HCT116 (cell line): ENCODE measurements around the gene AKAP9. TPM values are rescaled to one million over a fixed set of nuclear protein-coding genes. Genes with fewer than 3 reads are reported as not detected.

Experiments used
- ATAC-seq: fragments of 200-7000 bp; cut with Tn5 transposase; 2 replicates; pipeline ENCODE4 v1.9.1; 2020; ENCODE audit warnings: mild to moderate bottlenecking, moderate library complexity
- BruUV-seq: library from RNA; stranded (reverse); fragments of 400-500 nt; replicated peaks from 2 replicates; lab custom pipeline; 2021; lab: Mats Ljungman, UMichigan
- CTCF ChIA-PET: fragments of 300-600 bp; sonication (Branson Sonifier 250); formaldehyde crosslinking; loops from one replicate; lab custom pipeline; 2021; ENCODE audit warnings: antibody characterized with exemption; lab: Charles Lee
- POLR2A ChIA-PET: fragments of 300-600, 350-600 bp; sonication (Branson Sonifier 250); formaldehyde crosslinking; loops from one replicate; lab custom pipeline; 2021; ENCODE audit warnings: antibody characterized with exemption; lab: Charles Lee
- RAD21 ChIA-PET, 2 experiments: fragments of 300-600 bp; sonication (Branson Sonifier 250); formaldehyde crosslinking; loops; one replicate each; lab custom pipeline; 2023; ENCODE audit warnings: low total read pairs in 2 of 2; ENCODE audit not compliant: uncharacterized antibody in 2 of 2, unreplicated experiment in 2 of 2, low non-redundant PET in 1 of 2; lab: Charles Lee
- DNase-seq: peaks from one replicate; pipeline ENCODE4 v3.0.0-alpha.2; 2010; ENCODE audit warnings: low read depth, low spot score
- H2AFZ ChIP-seq: fragments of 200-600 bp; shearing (Covaris generic), sonication (generic); 2 replicates; pipeline ENCODE4 v1.6.1; 2017; ENCODE audit warnings: low read depth, mixed run types, mixed read lengths, antibody characterized with exemption, low read length; ENCODE audit not compliant: poor library complexity, severe bottlenecking
- H3K27ac ChIP-seq: 2 replicates; pipeline ENCODE4 v1.5.1; 2012; ENCODE audit warnings: low read depth, low read length
- H3K27me3 ChIP-seq: fragments of 200-600 bp; sonication (generic); 2 replicates; pipeline ENCODE4 v1.6.1; 2016; ENCODE audit warnings: mixed run types, low read length, mixed read lengths; ENCODE audit not compliant: insufficient read depth
- H3K36me3 ChIP-seq, 2 experiments: fragments of 200-500 bp in 1 of 2; fragments of 200-600 bp in 1 of 2; sonication (Bioruptor generic) in 1 of 2; sonication (generic) in 1 of 2; 2 replicates each; pipeline versions ENCODE4 v1.5.1 to v1.6.1; 2014 to 2016; ENCODE audit warnings: low read length in 2 of 2, inconsistent platforms in 1 of 2, mixed read lengths in 1 of 2, mixed run types in 1 of 2; ENCODE audit not compliant: insufficient read depth in 2 of 2, control insufficient read depth in 1 of 2
- H3K4me1 ChIP-seq, 2 experiments: fragments of 200-600 bp in 1 of 2; sonication (generic) in 1 of 2; 2 replicates each; pipeline versions ENCODE4 v1.5.1 to v1.6.1; 2012 to 2017; ENCODE audit warnings: low read length in 2 of 2, inconsistent platforms in 1 of 2, mild to moderate bottlenecking in 1 of 2, mixed read lengths in 1 of 2, mixed run types in 1 of 2, moderate library complexity in 1 of 2; ENCODE audit not compliant: insufficient read depth in 2 of 2, control insufficient read depth in 1 of 2
- H3K4me2 ChIP-seq: fragments of 200-600 bp; sonication (generic); 2 replicates; pipeline ENCODE4 v1.6.1; 2017; ENCODE audit warnings: mixed run types, low read length, mixed read lengths
- H3K4me3 ChIP-seq, 2 experiments: fragments of 200-600 bp in 1 of 2; sonication (generic) in 1 of 2; replicated peaks in 1 of 2; 2 replicates each; pipeline ENCODE4 v1.5.1; 2011 to 2016; ENCODE audit warnings: low read length in 2 of 2, control low read depth in 1 of 2, low read depth in 1 of 2, mild to moderate bottlenecking in 1 of 2, mixed read lengths in 1 of 2, mixed run types in 1 of 2
- H3K79me2 ChIP-seq: fragments of 200-600 bp; sonication (generic); 2 replicates; pipeline ENCODE4 v1.6.1; 2017; ENCODE audit warnings: mild to moderate bottlenecking, mixed run types, low read length, moderate library complexity, mixed read lengths; ENCODE audit not compliant: insufficient read depth
- H3K9ac ChIP-seq: fragments of 200-600 bp; sonication (generic); 2 replicates; pipeline ENCODE4 v1.6.1; 2016; ENCODE audit warnings: low read length, mixed read lengths
- H3K9me2 ChIP-seq: fragments of 200-600 bp; sonication (generic), shearing (Covaris generic); 2 replicates; pipeline ENCODE4 v1.6.1; 2017; ENCODE audit warnings: mixed run types, mild to moderate bottlenecking, moderate library complexity; ENCODE audit not compliant: insufficient read depth
- H3K9me3 ChIP-seq, 2 experiments: fragments of 200-500 bp in 1 of 2; fragments of 200-600 bp in 1 of 2; sonication (Bioruptor generic) in 1 of 2; sonication (generic) in 1 of 2; 2 replicates each; pipeline ENCODE4 v1.6.1; 2014 to 2017; ENCODE audit warnings: low read length in 2 of 2, mixed read lengths in 2 of 2, inconsistent platforms in 1 of 2, low read depth in 1 of 2, mild to moderate bottlenecking in 1 of 2, mixed run types in 1 of 2, moderate library complexity in 1 of 2; ENCODE audit not compliant: control insufficient read depth in 1 of 2, insufficient read depth in 1 of 2
- H4K20me1 ChIP-seq: fragments of 200-600 bp; sonication (generic), shearing (Covaris generic); 2 replicates; pipeline ENCODE4 v1.6.1; 2017; ENCODE audit warnings: mixed run types, mild to moderate bottlenecking, moderate library complexity; ENCODE audit not compliant: insufficient read depth
- ATF3 ChIP-seq: IDR thresholded peaks from 2 replicates; pipeline ENCODE4 v1.6.1; 2012
- CBX3 ChIP-seq: IDR thresholded peaks from 2 replicates; pipeline ENCODE4 v1.6.1; 2012; ENCODE audit warnings: low read depth
- CEBPB ChIP-seq: IDR thresholded peaks from 2 replicates; pipeline ENCODE4 v1.6.1; 2012; ENCODE audit warnings: low read depth
- CTCF ChIP-seq, 3 experiments: fragments of 200-600 bp in 1 of 3; sonication (generic) in 1 of 3; IDR thresholded peaks in 2 of 3; conservative IDR thresholded peaks in 1 of 3; 2 replicates each; pipeline ENCODE4 v1.5.1; 2012 to 2017; ENCODE audit warnings: low read depth in 2 of 3, low read length in 2 of 3, antibody characterized with exemption in 1 of 3, borderline replicate concordance in 1 of 3, control low read depth in 1 of 3, mild to moderate bottlenecking in 1 of 3, mixed read lengths in 1 of 3, mixed run types in 1 of 3, moderate library complexity in 1 of 3; ENCODE audit not compliant: insufficient read depth in 1 of 3
- EGR1 ChIP-seq: IDR thresholded peaks from 2 replicates; pipeline ENCODE4 v1.6.1; 2012; ENCODE audit warnings: low read depth
- ELF1 ChIP-seq: IDR thresholded peaks from 2 replicates; pipeline ENCODE4 v1.6.1; 2012; ENCODE audit warnings: low read depth, borderline replicate concordance
- EZH2 ChIP-seq: fragments of 200-600 bp; sonication (generic); IDR thresholded peaks from 2 replicates; pipeline ENCODE4 v1.6.1; 2017; ENCODE audit warnings: antibody characterized with exemption, mixed run types
- EZH2phosphoT487 ChIP-seq: fragments of 200-600 bp; IDR thresholded peaks from 2 replicates; pipeline ENCODE4 v1.6.1; 2018; ENCODE audit warnings: antibody characterized with exemption, borderline replicate concordance
- FOSL1 ChIP-seq: IDR thresholded peaks from 2 replicates; pipeline ENCODE4 v1.6.1; 2012; ENCODE audit warnings: low read depth
- JUND ChIP-seq: IDR thresholded peaks from 2 replicates; pipeline ENCODE4 v1.6.1; 2012
- POLR2A ChIP-seq: IDR thresholded peaks from 2 replicates; pipeline ENCODE4 v1.7.0; 2011; ENCODE audit warnings: borderline replicate concordance; ENCODE audit not compliant: insufficient read depth, insufficient read length; ENCODE audit errors: extremely low read depth
- POLR2AphosphoS5 ChIP-seq: IDR thresholded peaks from 2 replicates; pipeline ENCODE4 v1.6.1; 2011; ENCODE audit warnings: mild to moderate bottlenecking, low read depth, low read length, moderate library complexity
- REST ChIP-seq: IDR thresholded peaks from 2 replicates; pipeline ENCODE4 v1.6.1; 2012; ENCODE audit warnings: low read depth
- SIN3A ChIP-seq: IDR thresholded peaks from 2 replicates; pipeline ENCODE4 v1.6.1; 2012; ENCODE audit warnings: low read depth
- SRF ChIP-seq: IDR thresholded peaks from 2 replicates; pipeline ENCODE4 v1.6.1; 2012; ENCODE audit warnings: low read depth
- TCF7L2 ChIP-seq: IDR thresholded peaks from 2 replicates; pipeline ENCODE4 v1.7.0; 2011; ENCODE audit warnings: borderline replicate concordance, inconsistent platforms; ENCODE audit not compliant: insufficient read depth, insufficient read length; ENCODE audit errors: extremely low read depth
- ZNF274 ChIP-seq: fragments of 200-500 bp; sonication (Bioruptor generic); IDR thresholded peaks from 2 replicates; pipeline ENCODE4 v1.6.1; 2014; ENCODE audit warnings: mild to moderate bottlenecking, low read depth, low read length, inconsistent platforms
- intact Hi-C: fragments of 100-400 bp; cut with micrococcal nuclease; formaldehyde crosslinking; loops from 2 replicates; pipeline ENCODE4 v1.10.0; 2022
- total RNA-seq: library from RNA; stranded (reverse); gene quantifications from one replicate; pipeline ENCODE4 v1.2.1, GENCODE V29; 2021; ENCODE audit not compliant: unreplicated experiment
- TF ChIP-seq, protein P1 (sequence below): IDR thresholded peaks from 2 replicates; pipeline ENCODE4 v1.6.1; 2012

AKAP9 gene
- total RNA-seq, 1 experiment from 2014 or later: 32.6 TPM

- ChIA-PET POLR2A (no interaction called here), CTCF (no interaction called here), RAD21 (no interaction called here)
- Histone ChIP-seq H3K79me2 (no peaks in the 10 kb centered on the region), H3K4me2 (no peak overlapping the region), H3K9me3 (no peaks in the 10 kb centered on the region), H3K4me3 (no peak overlapping the region), H2AFZ (no peak overlapping the region), H4K20me1 (no peaks in the 10 kb centered on the region), H3K9ac (no peak overlapping the region), H3K4me1 (no peaks in the 10 kb centered on the region), H3K27ac (no peak overlapping the region), H3K9me2 (no peaks in the 10 kb centered on the region), H3K36me3 (no peaks in the 10 kb centered on the region; a peak in 1 of 4 replicates), H3K27me3 (no peaks in the 10 kb centered on the region)
- BruUV-seq: no TSS peak
- intact Hi-C loops: no loop called here
- TF ChIP-seq FOSL1 (no peak), SRF (no peak), JUND (no peak), CEBPB (no peak), ATF3 (no peak), POLR2AphosphoS5 (no peak), EZH2 (no peak), EGR1 (no peak), CTCF (IDR thresholded peaks at IDR 0.05 in 2 of 3, conservative IDR thresholded peaks at IDR 0.05 in 1 of 3; ENCODE audit: borderline replicate concordance in 1 of 3, insufficient read depth in 1 of 3, low read depth in 2 of 3, low read length in 2 of 3) (no peak), EZH2phosphoT487 (no peak), TCF7L2 (no peak), CBX3 (no peak), POLR2A (no peak), SIN3A (no peak), ELF1 (no peak), REST (no peak), ZNF274 (no peak)
- TF ChIP-seq, protein P1, sequence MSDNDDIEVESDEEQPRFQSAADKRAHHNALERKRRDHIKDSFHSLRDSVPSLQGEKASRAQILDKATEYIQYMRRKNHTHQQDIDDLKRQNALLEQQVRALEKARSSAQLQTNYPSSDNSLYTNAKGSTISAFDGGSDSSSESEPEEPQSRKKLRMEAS: no peak
- ATAC-seq: no peak
- DNase-seq: no peak
Observed at GRCh38 chr7:92006046-92006445, 65.4 kb downstream of the AKAP9 start.
